HL-60 (cell line): ENCODE measurements around the gene RAI1.

Source experiments
- DNase-seq, 2 experiments: peaks; one replicate each; pipeline ENCODE4 v3.0.0-alpha.2; 2010 to 2020; ENCODE audit warnings: low read depth in 1 of 2, low spot score in 1 of 2
- H3K27ac ChIP-seq: fragments of 250-450 bp; sonication (Bioruptor Pico); replicated peaks from 2 replicates; pipeline ENCODE4 v1.5.1; 2020; ENCODE audit warnings: mild to moderate bottlenecking, moderate library complexity
- H3K27me3 ChIP-seq: fragments of 250-450 bp; sonication (Bioruptor Pico); 2 replicates; pipeline ENCODE4 v1.5.1; 2021; ENCODE audit warnings: mild to moderate bottlenecking, moderate library complexity; ENCODE audit not compliant: insufficient read depth, poor library complexity, severe bottlenecking
- H3K4me3 ChIP-seq: replicated peaks from 2 replicates; pipeline ENCODE4 v1.5.1; 2011; ENCODE audit warnings: mild to moderate bottlenecking, control low read depth, low read length; ENCODE audit not compliant: insufficient read depth
- GABPA ChIP-seq: IDR thresholded peaks from 2 replicates; pipeline ENCODE4 v1.6.1; 2012; ENCODE audit warnings: low read depth
- POLR2AphosphoS5 ChIP-seq: IDR thresholded peaks from 2 replicates; pipeline ENCODE4 v1.6.1; 2012; ENCODE audit warnings: low read depth
- SPI1 ChIP-seq: IDR thresholded peaks from 2 replicates; pipeline ENCODE4 v1.6.1; 2012; ENCODE audit warnings: low read depth, mild to moderate bottlenecking, borderline replicate concordance
- TF ChIP-seq, protein P1 (sequence below): IDR thresholded peaks from 2 replicates; pipeline ENCODE4 v1.6.1; 2012; ENCODE audit warnings: low read depth; ENCODE audit not compliant: insufficient replicate concordance
- TF ChIP-seq, protein P2 (sequence below): IDR thresholded peaks from one replicate; pipeline ENCODE4 v1.5.1; 2011; ENCODE audit warnings: low read length, control low read depth, inconsistent platforms; ENCODE audit not compliant: insufficient read depth

The RAI1 gene

GRCh38 chr17:17768424-17769088, 87.3 kb downstream of the RAI1 start:
- Histone ChIP-seq H3K27ac (no peak overlapping the region), H3K27me3 (no peaks in the 10 kb centered on the region), H3K4me3 (no peak overlapping the region)
- TF ChIP-seq, protein P1, sequence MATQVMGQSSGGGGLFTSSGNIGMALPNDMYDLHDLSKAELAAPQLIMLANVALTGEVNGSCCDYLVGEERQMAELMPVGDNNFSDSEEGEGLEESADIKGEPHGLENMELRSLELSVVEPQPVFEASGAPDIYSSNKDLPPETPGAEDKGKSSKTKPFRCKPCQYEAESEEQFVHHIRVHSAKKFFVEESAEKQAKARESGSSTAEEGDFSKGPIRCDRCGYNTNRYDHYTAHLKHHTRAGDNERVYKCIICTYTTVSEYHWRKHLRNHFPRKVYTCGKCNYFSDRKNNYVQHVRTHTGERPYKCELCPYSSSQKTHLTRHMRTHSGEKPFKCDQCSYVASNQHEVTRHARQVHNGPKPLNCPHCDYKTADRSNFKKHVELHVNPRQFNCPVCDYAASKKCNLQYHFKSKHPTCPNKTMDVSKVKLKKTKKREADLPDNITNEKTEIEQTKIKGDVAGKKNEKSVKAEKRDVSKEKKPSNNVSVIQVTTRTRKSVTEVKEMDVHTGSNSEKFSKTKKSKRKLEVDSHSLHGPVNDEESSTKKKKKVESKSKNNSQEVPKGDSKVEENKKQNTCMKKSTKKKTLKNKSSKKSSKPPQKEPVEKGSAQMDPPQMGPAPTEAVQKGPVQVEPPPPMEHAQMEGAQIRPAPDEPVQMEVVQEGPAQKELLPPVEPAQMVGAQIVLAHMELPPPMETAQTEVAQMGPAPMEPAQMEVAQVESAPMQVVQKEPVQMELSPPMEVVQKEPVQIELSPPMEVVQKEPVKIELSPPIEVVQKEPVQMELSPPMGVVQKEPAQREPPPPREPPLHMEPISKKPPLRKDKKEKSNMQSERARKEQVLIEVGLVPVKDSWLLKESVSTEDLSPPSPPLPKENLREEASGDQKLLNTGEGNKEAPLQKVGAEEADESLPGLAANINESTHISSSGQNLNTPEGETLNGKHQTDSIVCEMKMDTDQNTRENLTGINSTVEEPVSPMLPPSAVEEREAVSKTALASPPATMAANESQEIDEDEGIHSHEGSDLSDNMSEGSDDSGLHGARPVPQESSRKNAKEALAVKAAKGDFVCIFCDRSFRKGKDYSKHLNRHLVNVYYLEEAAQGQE: no peak
- TF ChIP-seq SPI1 (no peak), GABPA (no peak), POLR2AphosphoS5 (no peak)
- TF ChIP-seq, protein P2, sequence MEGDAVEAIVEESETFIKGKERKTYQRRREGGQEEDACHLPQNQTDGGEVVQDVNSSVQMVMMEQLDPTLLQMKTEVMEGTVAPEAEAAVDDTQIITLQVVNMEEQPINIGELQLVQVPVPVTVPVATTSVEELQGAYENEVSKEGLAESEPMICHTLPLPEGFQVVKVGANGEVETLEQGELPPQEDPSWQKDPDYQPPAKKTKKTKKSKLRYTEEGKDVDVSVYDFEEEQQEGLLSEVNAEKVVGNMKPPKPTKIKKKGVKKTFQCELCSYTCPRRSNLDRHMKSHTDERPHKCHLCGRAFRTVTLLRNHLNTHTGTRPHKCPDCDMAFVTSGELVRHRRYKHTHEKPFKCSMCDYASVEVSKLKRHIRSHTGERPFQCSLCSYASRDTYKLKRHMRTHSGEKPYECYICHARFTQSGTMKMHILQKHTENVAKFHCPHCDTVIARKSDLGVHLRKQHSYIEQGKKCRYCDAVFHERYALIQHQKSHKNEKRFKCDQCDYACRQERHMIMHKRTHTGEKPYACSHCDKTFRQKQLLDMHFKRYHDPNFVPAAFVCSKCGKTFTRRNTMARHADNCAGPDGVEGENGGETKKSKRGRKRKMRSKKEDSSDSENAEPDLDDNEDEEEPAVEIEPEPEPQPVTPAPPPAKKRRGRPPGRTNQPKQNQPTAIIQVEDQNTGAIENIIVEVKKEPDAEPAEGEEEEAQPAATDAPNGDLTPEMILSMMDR: no peak
- DNase-seq: no peak

GRCh38 chr17:17769869-17770631, 88.8 kb downstream of the RAI1 start:
- Histone ChIP-seq H3K27ac (no peak overlapping the region), H3K27me3 (no peaks in the 10 kb centered on the region), H3K4me3 (no peak overlapping the region)
- no peak for DNase-seq
- TF ChIP-seq POLR2AphosphoS5 (no peak), GABPA (no peak), SPI1 (no peak)
- TF ChIP-seq, protein P2: no peak
- TF ChIP-seq, protein P1: no peak

DNA sequence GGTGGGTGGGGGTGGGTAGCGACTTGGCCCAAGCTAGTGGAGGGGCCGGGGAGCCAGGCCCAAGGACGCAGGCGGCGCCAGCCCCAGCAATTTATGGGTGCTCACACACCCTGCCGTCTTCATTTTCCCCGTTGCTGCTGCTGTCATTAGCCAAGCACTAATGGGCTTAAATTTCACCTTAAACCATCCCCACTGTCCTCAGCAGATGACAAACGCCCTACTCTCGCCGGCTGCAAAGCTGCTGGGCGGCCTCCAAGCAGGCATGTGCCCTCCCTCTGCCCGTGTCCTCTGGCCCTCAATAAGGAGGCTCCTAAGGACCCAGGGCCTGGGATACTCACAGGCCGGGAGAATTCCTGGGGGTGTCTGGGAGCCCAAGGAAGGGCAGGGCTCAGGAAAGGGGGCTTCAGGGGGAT, 89.4 kb downstream of the RAI1 start:
- TF ChIP-seq, protein P1: no peak
- Histone ChIP-seq H3K27ac (no peak overlapping the region), H3K27me3 (no peaks in the 10 kb centered on the region), H3K4me3 (no peak overlapping the region)
- no peak for DNase-seq
